ENCODE results near the gene MAFG. TPM values are rescaled to one million over a fixed set of nuclear protein-coding genes. Genes with fewer than 3 reads are reported as not detected.

MAFG gene
- total RNA-seq, 1 experiment from 2014 or later = 49.7 TPM

DNA sequence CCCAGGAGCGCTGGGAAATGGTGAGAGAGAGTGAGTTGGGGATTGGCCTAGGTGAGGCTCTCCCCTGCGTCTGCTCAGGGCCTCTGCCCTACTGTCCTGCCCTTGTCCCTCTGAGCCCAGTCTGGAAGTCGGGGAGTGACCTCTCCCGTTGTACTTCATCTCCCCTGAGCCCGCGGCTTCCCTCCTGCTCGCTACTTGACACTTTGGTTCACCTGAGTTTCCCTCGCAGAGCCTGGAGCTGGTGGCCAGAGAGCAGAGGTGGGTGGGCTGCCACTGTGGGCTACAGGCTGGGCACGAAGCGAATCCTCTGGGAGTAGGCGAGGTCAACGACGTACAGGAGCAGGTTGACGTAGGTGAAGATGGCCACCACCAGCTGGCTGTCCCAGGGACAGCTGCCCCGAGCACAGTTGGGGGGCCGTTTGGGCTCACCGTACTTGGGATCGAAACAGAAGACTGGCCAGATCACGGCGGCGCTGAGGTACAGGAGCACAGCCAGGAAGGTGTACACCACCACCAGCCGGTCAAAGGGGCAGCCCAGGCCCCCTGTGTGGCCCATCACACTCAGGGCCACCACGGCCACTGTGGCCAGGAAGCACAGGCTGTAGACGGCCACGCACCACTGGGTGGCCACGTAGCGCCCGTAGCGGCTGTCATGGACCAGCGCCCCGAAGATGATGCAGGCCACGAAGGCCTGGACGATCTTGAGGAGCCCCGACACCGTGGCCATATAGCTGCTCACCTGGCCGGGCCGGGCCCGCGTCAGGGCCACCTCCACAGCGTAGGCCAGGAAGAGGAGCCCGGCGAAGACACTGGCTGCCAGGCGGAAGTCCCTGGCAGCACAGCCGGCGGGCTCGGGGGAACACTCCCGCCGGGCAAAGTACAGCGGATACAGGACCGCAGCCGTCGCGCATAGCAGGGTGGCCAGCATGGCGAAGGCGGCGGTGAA lies 13.3 kb upstream of the MAFG start:
- DNase-seq (ENCODE audit: low spot score) = no peak
- Histone ChIP-seq H3K4me3 (ENCODE audit: low read depth, low read length, poor library complexity, severe bottlenecking) (no peak overlapping the region), H3K9me3 (ENCODE audit: low read depth, low read length, poor library complexity, severe bottlenecking) (no peaks in the 10 kb centered on the region), H3K36me3 (ENCODE audit: insufficient read depth, low read length, poor library complexity, severe bottlenecking) (no peaks in the 10 kb centered on the region), H3K27me3 (replicated peaks; ENCODE audit: insufficient read depth, low read depth, low read length, poor library complexity) (no peaks in the 10 kb centered on the region), H3K4me1 (ENCODE audit: insufficient read depth, low read length, poor library complexity, severe bottlenecking) (peaks cover 4% of the 10 kb centered on the region), H3K27ac (ENCODE audit: low read depth, low read length, poor library complexity, severe bottlenecking) (no peak overlapping the region)
- ChIA-PET POLR2A (ENCODE audit: low non-redundant PET) (no interaction called here), CTCF (no interaction called here)
- BruUV-seq (replicated peaks) = no TSS peak
- TF ChIP-seq EZH2 (IDR thresholded peaks at IDR 0.05; ENCODE audit: borderline replicate concordance, low read depth, low read length, poor library complexity, severe bottlenecking) = no peak
- TF ChIP-seq, protein P1, sequence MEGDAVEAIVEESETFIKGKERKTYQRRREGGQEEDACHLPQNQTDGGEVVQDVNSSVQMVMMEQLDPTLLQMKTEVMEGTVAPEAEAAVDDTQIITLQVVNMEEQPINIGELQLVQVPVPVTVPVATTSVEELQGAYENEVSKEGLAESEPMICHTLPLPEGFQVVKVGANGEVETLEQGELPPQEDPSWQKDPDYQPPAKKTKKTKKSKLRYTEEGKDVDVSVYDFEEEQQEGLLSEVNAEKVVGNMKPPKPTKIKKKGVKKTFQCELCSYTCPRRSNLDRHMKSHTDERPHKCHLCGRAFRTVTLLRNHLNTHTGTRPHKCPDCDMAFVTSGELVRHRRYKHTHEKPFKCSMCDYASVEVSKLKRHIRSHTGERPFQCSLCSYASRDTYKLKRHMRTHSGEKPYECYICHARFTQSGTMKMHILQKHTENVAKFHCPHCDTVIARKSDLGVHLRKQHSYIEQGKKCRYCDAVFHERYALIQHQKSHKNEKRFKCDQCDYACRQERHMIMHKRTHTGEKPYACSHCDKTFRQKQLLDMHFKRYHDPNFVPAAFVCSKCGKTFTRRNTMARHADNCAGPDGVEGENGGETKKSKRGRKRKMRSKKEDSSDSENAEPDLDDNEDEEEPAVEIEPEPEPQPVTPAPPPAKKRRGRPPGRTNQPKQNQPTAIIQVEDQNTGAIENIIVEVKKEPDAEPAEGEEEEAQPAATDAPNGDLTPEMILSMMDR (conservative IDR thresholded peaks at IDR 0.05; ENCODE audit: low read depth, low read length) = no peak
- intact Hi-C loops (cut with micrococcal nuclease; ENCODE audit: unreplicated experiment) = no loop called here

DNA sequence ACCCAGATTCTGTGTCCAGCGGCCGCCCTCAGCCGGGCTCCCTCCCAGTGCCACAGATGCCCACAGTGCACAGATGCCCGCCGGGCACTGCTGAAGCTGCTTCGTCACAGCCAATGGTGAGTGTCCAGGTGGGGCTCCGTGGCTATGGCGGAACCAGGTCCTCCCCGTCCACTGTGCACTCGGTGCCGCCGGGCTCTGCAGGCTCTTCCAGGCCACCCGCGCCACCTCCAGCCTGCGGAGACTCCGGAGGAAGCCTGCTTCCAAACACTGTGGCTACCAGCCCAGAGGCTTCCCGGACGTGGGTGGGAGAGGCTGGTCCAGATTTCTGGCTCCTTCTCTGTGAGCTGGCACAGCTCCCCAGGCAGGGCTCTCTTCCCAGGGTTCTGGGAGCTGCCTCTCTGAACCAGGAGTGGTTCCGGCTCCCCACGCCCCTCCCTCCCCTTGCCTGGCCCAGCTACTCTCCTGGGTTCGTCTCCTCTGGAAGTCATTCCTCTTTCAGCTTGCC lies 12.4 kb upstream of the MAFG start:
- Histone ChIP-seq H3K9me3 (ENCODE audit: low read depth, low read length, poor library complexity, severe bottlenecking) (no peaks in the 10 kb centered on the region), H3K27me3 (replicated peaks; ENCODE audit: insufficient read depth, low read depth, low read length, poor library complexity) (no peaks in the 10 kb centered on the region), H3K36me3 (ENCODE audit: insufficient read depth, low read length, poor library complexity, severe bottlenecking) (peaks cover 6% of the 10 kb centered on the region), H3K27ac (ENCODE audit: low read depth, low read length, poor library complexity, severe bottlenecking) (no peak overlapping the region), H3K4me3 (ENCODE audit: low read depth, low read length, poor library complexity, severe bottlenecking) (no peak overlapping the region), H3K4me1 (ENCODE audit: insufficient read depth, low read length, poor library complexity, severe bottlenecking) (peaks cover 4% of the 10 kb centered on the region)
- DNase-seq (ENCODE audit: low spot score) = no peak
- CTCF ChIA-PET = interaction anchor here (1.1 kb wide), 1 partner anchor 19 kb away, joined by 3 read pairs; no protein-coding TSS in a partner anchor
- intact Hi-C loops (cut with micrococcal nuclease; ENCODE audit: unreplicated experiment) = no loop called here
- BruUV-seq (replicated peaks) = no TSS peak
- no peak for TF ChIP-seq EZH2 (IDR thresholded peaks at IDR 0.05; ENCODE audit: borderline replicate concordance, low read depth, low read length, poor library complexity, severe bottlenecking)
- TF ChIP-seq, protein P1 (conservative IDR thresholded peaks at IDR 0.05; ENCODE audit: low read depth, low read length) = no peak
- POLR2A ChIA-PET (ENCODE audit: low non-redundant PET) = no interaction called here

DNA sequence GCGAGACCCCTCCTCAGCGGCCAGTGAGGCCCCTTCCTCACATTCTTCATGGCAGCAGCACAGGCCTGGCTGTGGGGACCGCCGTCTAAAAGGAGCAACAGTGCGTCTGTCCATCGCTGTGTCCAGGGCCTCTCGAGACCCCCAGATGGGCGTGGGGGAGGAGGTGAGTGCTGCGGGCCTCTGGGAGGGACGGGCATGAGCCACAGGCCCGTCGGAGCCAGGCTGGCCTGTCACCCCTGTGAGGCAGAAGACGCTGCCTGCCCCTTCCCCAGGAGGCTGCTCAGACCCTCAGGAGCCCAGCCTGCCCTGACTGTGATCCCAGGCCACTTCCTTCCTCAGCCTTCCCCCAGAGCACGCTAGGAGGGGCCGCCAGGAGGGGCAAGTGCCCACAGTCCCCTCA lies 11.7 kb upstream of the MAFG start:
- H3K36me3 ChIP-seq (ENCODE audit: insufficient read depth, low read length, poor library complexity, severe bottlenecking) = peaks cover 8% of the 10 kb centered on the region
- H3K27me3 ChIP-seq (replicated peaks; ENCODE audit: insufficient read depth, low read depth, low read length, poor library complexity) = no peaks in the 10 kb centered on the region
- intact Hi-C loops (cut with micrococcal nuclease; ENCODE audit: unreplicated experiment) = no loop called here
- ChIA-PET POLR2A (ENCODE audit: low non-redundant PET) (no interaction called here), CTCF (interaction anchor here (1.1 kb wide), 1 partner anchor 20 kb away, joined by 3 read pairs; no protein-coding TSS in a partner anchor)
- no peak for DNase-seq (ENCODE audit: low spot score)
- no TSS peak for BruUV-seq (replicated peaks)
- no peak overlapping the region for H3K4me3 ChIP-seq (ENCODE audit: low read depth, low read length, poor library complexity, severe bottlenecking)
- peaks cover 4% of the 10 kb centered on the region for H3K4me1 ChIP-seq (ENCODE audit: insufficient read depth, low read length, poor library complexity, severe bottlenecking)
- no peaks in the 10 kb centered on the region for H3K9me3 ChIP-seq (ENCODE audit: low read depth, low read length, poor library complexity, severe bottlenecking)
- TF ChIP-seq, protein P1 (conservative IDR thresholded peaks at IDR 0.05; ENCODE audit: low read depth, low read length) = no peak
- TF ChIP-seq EZH2 (IDR thresholded peaks at IDR 0.05; ENCODE audit: borderline replicate concordance, low read depth, low read length, poor library complexity, severe bottlenecking) = no peak
- no peak overlapping the region for H3K27ac ChIP-seq (ENCODE audit: low read depth, low read length, poor library complexity, severe bottlenecking)
